Activated CD8-positive, alpha-beta T cell treated with anti-CD3 and anti-CD28 coated beads for 36 hours (primary cell): ENCODE results near the gene ARPC5. TPM values are rescaled to one million over a fixed set of nuclear protein-coding genes. Genes with fewer than 3 reads are reported as not detected.
A peak's percentile ranks its signal among the peaks of the same experiment; 100 is the strongest.

Experiments used
- ATAC-seq: fragments of 200-7000 bp; cut with Tn5 transposase; one replicate; pipeline ENCODE4 v1.10.0; 2021; ENCODE audit warnings: mild to moderate bottlenecking, moderate library complexity
- CTCF ChIA-PET: fragments of 350-600 bp; sonication (Branson Sonifier 250); formaldehyde crosslinking; loops from one replicate; lab custom pipeline; 2021; ENCODE audit warnings: antibody characterized with exemption; lab: Charles Lee
- POLR2A ChIA-PET: fragments of 350-600 bp; sonication (Branson Sonifier 250); formaldehyde crosslinking; loops from one replicate; lab custom pipeline; 2021; ENCODE audit warnings: antibody characterized with exemption; lab: Charles Lee
- DNase-seq: peaks from one replicate; pipeline ENCODE4 v3.0.0-alpha.2; 2020
- H3K27ac Mint-ChIP-seq: one replicate; pipeline ENCODE4 v1.8.0; 2021; ENCODE audit warnings: mild to moderate bottlenecking, mixed read lengths
- H3K27me3 Mint-ChIP-seq: one replicate; pipeline ENCODE4 v1.8.0; 2021; ENCODE audit warnings: mixed read lengths
- H3K36me3 Mint-ChIP-seq: one replicate; pipeline ENCODE4 v1.8.0; 2021; ENCODE audit warnings: low read depth, mixed read lengths
- H3K4me1 Mint-ChIP-seq: one replicate; pipeline ENCODE4 v1.8.0; 2021; ENCODE audit warnings: low read depth, mixed read lengths
- H3K4me3 Mint-ChIP-seq: one replicate; pipeline ENCODE4 v1.8.0; 2021; ENCODE audit warnings: mild to moderate bottlenecking, moderate library complexity, mixed read lengths
- H3K9me3 Mint-ChIP-seq: one replicate; pipeline ENCODE4 v1.8.0; 2021; ENCODE audit warnings: mixed read lengths
- intact Hi-C: fragments of 100-400 bp; cut with micrococcal nuclease; formaldehyde crosslinking; loops from one replicate; pipeline ENCODE4 v1.10.0; 2022
- total RNA-seq, 2 experiments: library from RNA; stranded (reverse); gene quantifications; one replicate each; pipeline ENCODE4 v1.2.3, GENCODE V29; 2021
- TF ChIP-seq, protein P1 (sequence below): fragments of 200-600 bp; IDR thresholded peaks from one replicate; pipeline ENCODE4 v1.8.0; 2022; ENCODE audit warnings: antibody characterized with exemption, mild to moderate bottlenecking

The ARPC5 gene
- total RNA-seq, 2 experiments from 2014 or later, result 128 to 134 TPM

DNA sequence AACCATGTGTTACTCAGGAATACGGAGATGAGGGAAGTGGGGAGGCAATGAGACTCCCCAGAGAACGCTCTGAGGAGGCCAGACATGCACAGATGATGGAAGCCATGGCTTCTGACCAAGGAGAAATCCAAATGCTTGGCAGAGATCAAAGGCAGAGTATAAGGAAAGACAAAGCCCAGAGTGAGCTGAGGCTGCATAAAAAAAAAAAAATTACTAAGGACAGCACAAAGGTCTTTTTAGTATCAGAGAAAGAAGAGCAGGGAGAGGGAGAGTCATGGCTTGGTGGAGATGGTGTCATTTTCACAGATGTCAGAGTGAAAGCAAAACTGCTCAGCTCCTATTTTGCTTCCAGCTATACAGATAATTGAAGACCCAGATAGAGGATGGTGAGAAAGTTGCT, 37.2 kb downstream of the ARPC5 start:
- peaks cover 2% of the 10 kb centered on the region for H3K27me3 Mint-ChIP-seq
- TF ChIP-seq, protein P1, sequence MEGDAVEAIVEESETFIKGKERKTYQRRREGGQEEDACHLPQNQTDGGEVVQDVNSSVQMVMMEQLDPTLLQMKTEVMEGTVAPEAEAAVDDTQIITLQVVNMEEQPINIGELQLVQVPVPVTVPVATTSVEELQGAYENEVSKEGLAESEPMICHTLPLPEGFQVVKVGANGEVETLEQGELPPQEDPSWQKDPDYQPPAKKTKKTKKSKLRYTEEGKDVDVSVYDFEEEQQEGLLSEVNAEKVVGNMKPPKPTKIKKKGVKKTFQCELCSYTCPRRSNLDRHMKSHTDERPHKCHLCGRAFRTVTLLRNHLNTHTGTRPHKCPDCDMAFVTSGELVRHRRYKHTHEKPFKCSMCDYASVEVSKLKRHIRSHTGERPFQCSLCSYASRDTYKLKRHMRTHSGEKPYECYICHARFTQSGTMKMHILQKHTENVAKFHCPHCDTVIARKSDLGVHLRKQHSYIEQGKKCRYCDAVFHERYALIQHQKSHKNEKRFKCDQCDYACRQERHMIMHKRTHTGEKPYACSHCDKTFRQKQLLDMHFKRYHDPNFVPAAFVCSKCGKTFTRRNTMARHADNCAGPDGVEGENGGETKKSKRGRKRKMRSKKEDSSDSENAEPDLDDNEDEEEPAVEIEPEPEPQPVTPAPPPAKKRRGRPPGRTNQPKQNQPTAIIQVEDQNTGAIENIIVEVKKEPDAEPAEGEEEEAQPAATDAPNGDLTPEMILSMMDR, result no peak
- no peak for DNase-seq
- intact Hi-C loops, result no loop called here
- H3K4me3 Mint-ChIP-seq, result no peak overlapping the region
- peaks cover 10% of the 10 kb centered on the region for H3K4me1 Mint-ChIP-seq
- peak; percentile 67 for ATAC-seq
- no peaks in the 10 kb centered on the region for H3K9me3 Mint-ChIP-seq
- ChIA-PET CTCF (interaction anchor here (1.0 to 1.8 kb wide), 5 partner anchors 21 to 86 kb away, joined by 3 to 7 read pairs (median 4); no protein-coding TSS in a partner anchor), POLR2A (no interaction called here)
- H3K27ac Mint-ChIP-seq, result no peak overlapping the region
- no peaks in the 10 kb centered on the region for H3K36me3 Mint-ChIP-seq

DNA sequence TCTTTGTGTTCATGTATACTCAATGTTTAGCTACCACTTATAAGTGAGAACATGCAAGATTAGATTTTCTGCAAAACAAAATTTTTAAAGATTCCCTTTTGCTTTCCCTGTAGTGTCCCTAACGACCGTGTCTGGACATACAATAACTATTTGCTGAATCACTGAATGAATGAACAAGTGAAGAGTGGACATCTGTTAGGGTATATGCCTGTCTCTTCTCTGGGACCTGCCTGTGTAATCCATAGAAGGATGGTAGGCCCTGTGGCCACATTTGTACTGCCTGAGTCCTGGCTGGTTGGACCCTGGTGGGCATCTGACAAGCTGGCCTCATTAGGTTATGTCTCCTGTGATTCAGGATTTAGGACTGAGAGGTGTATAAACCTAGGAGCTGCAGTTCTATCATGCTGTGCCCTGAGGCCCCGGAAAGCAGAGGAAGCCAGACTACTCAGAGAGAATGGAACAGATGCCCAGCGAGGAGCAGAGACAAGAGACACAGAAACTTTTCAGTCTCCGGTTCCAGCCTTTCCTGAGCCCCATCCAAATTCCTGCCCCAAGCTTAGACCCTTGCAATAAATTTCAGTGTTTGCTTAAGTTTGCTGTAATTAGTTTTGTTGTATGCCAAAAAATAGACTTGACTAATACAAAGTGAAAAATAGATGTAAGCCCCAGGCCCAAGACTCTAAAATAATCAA, 37.8 kb downstream of the ARPC5 start:
- H3K4me1 Mint-ChIP-seq, result peaks cover 15% of the 10 kb centered on the region
- no peaks in the 10 kb centered on the region for H3K9me3 Mint-ChIP-seq
- no peak overlapping the region for H3K4me3 Mint-ChIP-seq
- peaks cover 2% of the 10 kb centered on the region for H3K27me3 Mint-ChIP-seq
- no peak overlapping the region for H3K27ac Mint-ChIP-seq
- ChIA-PET POLR2A (no interaction called here), CTCF (interaction anchor here (1.0 to 1.7 kb wide), 2 partner anchors 21 to 58 kb away, joined by 3 to 7 read pairs; no protein-coding TSS in a partner anchor)
- H3K36me3 Mint-ChIP-seq, result no peaks in the 10 kb centered on the region
- DNase-seq, result no peak
- no peak for ATAC-seq
- intact Hi-C loops, result no loop called here
- TF ChIP-seq, protein P1, result no peak

DNA sequence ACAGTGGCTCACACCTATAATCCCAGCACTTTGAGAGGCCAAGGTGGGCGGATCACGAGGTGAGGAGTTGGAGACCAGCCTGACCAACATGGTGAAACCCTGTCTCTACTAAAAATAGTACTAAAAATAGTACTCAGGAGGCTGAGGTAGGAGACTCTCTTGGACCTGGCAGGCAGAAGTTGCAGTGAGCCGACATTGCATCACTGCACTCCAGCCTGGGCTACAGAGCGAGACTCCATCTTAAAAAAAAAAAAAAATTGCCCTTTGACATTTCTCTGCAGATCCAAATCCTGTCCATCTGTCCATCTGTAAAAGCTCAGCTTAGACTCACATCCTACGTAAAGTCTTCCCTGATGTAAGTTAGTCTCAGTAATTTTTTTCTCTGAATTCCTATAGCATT, 39.1 kb downstream of the ARPC5 start:
- H3K36me3 Mint-ChIP-seq, result no peaks in the 10 kb centered on the region
- intact Hi-C loops, result no loop called here
- peaks cover 2% of the 10 kb centered on the region for H3K27me3 Mint-ChIP-seq
- H3K4me1 Mint-ChIP-seq, result peaks cover 23% of the 10 kb centered on the region
- no peak for ATAC-seq
- TF ChIP-seq, protein P1, result no peak
- H3K4me3 Mint-ChIP-seq, result no peak overlapping the region
- no peak overlapping the region for H3K27ac Mint-ChIP-seq
- POLR2A ChIA-PET, result no interaction called here
- DNase-seq, result no peak
- H3K9me3 Mint-ChIP-seq, result no peaks in the 10 kb centered on the region
- CTCF ChIA-PET, result no interaction called here

DNA sequence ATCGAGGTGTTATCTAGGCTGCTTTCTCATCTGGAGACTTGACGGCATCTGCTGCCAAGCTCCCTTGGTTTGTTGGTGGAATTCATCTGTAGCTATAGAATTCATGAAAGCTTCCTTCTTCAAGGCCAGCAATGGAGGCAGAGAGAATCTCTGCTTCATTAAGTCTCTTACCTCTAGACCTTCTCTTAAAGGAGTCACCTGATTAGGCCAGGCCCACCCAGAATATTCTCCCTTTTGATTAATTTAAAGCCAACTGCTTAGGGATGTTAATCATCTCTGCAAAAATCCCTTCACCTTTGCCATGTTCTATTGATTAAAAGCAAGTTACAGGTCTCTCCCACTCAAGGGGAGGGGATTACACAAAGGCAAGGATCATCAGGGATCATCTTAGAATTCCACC, 40.0 kb downstream of the ARPC5 start:
- H3K4me3 Mint-ChIP-seq, result no peak overlapping the region
- TF ChIP-seq, protein P1, result no peak
- ATAC-seq (no peak), DNase-seq (no peak)
- no peaks in the 10 kb centered on the region for H3K9me3 Mint-ChIP-seq
- intact Hi-C loops, result no loop called here
- H3K27ac Mint-ChIP-seq, result no peak overlapping the region
- ChIA-PET POLR2A (no interaction called here), CTCF (no interaction called here)
- H3K4me1 Mint-ChIP-seq, result peaks cover 31% of the 10 kb centered on the region
- H3K27me3 Mint-ChIP-seq, result peaks cover 2% of the 10 kb centered on the region
- no peaks in the 10 kb centered on the region for H3K36me3 Mint-ChIP-seq

DNA sequence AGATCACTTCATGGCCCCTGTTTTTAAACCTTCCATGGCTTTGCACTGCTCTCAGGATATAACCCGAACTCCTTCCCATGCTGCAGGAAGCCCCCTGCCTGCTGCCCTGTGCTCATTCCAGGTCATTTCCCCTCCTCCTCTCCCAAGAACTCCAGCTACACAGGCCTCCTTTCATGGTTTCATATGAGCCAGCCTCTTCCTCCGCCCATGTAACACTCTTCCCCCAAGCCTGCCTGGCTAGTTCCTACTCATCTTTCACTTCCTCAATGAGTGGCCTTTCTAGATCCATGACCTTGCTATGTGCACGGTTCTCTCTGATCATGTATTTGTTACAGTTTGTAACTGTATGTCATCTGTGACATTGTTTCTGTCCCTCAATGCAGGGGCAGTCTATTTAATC, 42.2 kb downstream of the ARPC5 start:
- DNase-seq, result no peak
- CTCF ChIA-PET, result no interaction called here

More for the DNA sequence above, 42.2 kb downstream of the ARPC5 start:
- Mint-ChIP-seq H3K4me3 (no peak overlapping the region), H3K36me3 (no peaks in the 10 kb centered on the region), H3K9me3 (peaks cover 1% of the 10 kb centered on the region), H3K4me1 (peaks cover 46% of the 10 kb centered on the region), H3K27ac (no peak overlapping the region), H3K27me3 (peaks cover 2% of the 10 kb centered on the region)
- POLR2A ChIA-PET, result no interaction called here
- ATAC-seq, result no peak
- TF ChIP-seq, protein P1, result no peak
- intact Hi-C loops, result no loop called here
